ENCODE data around the gene ATP13A1. TPM values are rescaled to one million over a fixed set of nuclear protein-coding genes. Genes with fewer than 3 reads are reported as not detected.
"Not testable (repeated sequence)": the region's sequence is repeated elsewhere in the genome, so short reads cannot be mapped to it uniquely, and the experiment has no call there.

The ATP13A1 gene
- total RNA-seq, 2 donors from 2014 or later, result 46.0 to 77.4 TPM

DNA sequence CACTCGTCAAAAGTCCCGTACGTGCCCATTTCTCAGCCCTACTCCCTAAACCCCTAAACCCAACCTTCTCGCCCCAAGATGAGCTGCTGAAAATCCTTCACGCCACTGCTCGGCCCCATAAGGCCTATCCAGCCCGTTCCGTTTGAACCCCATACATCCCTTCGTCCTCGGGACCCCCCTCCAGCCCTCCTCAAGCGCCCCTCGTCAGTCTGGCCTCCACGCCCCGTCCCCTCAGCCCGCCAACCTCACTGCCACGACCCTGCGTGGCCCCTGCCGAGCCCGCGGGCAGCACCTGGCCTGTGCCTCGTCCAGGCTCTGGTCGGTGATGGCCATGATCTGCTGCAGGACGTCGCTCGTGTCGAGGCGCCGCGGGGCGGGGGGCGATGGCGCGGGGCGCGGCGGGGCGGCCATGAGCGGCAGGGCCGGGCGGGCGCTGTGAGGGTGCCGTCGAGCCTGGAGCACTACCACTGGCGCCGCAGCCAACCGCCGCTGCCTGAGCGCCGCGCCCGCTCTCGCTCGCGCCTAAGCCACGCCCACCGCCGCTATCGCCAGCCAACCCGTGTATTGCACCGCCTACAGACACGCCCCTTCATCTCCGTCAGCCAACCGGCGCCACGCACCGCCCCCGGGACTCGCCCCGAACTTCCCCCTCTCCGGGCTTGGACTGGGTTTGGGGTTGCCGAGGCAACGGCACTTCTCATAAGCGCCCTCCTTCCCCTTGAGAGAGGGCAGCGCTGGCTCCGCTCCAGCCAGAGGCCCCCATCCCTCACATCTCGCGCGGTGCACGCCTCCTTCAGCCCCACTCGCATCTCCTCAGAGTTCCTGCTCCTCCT, 45.0 kb downstream of the ATP13A1 start, which contains the start of gene PBX4:
TSS of gene PBX4 (minus strand) at position 469 of the 833 bp plus-strand sequence. CDS start at position 411, 58 bp downstream.
- no peaks in the 10 kb centered on the region for H3K36me3 ChIP-seq
- H3K27me3 ChIP-seq, result no peaks in the 10 kb centered on the region
- TF ChIP-seq CTCF (IDR thresholded peaks at IDR 0.05), result no peak
- H3K4me3 ChIP-seq, result peak within 1 kb of the TSS; percentile 50
- peak; percentile 97 for DNase-seq
- intact Hi-C loops (cut with DNase I), result no loop called here
- H3K9ac ChIP-seq (ENCODE audit: low read depth in 2 of 2, low read length in 2 of 2), result peak within 1 kb of the TSS; percentile 65 to 78
- no peak within 1 kb of the TSS for H3K27ac ChIP-seq
- no peaks in the 10 kb centered on the region for H3K9me3 ChIP-seq
- peaks cover 3% of the 10 kb centered on the region for H3K4me1 ChIP-seq

DNA sequence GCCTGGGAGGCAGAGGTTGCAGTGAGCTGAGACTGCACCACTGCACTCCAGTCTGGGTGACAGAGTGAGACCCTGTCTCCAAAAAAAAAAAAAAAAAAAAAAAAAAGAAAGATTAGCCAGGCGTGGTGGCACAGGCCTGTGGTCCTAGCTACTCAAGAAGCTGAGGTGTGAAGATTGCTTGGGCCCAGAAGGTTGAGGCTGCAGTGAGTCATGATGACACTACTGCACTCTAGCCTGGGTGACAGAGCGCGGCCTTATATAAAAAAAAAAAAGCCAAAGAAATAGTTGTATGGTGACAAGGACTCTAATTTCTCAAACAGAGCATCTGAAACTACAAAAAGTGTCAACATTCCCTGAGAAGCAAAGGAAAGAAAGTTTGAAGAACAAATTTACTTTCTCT, 48.4 kb downstream of the ATP13A1 start:
- no peaks in the 10 kb centered on the region for H3K9me3 ChIP-seq
- H3K27ac ChIP-seq, result no peak overlapping the region
- no peak for DNase-seq
- H3K27me3 ChIP-seq, result no peaks in the 10 kb centered on the region
- intact Hi-C loops (cut with DNase I), result no loop called here
- no peak overlapping the region for H3K4me3 ChIP-seq
- H3K9ac ChIP-seq (ENCODE audit: low read depth in 2 of 2, low read length in 2 of 2), result no peak overlapping the region
- TF ChIP-seq CTCF (IDR thresholded peaks at IDR 0.05), result no peak
- no peaks in the 10 kb centered on the region for H3K36me3 ChIP-seq
- H3K4me1 ChIP-seq, result peaks cover 3% of the 10 kb centered on the region

DNA sequence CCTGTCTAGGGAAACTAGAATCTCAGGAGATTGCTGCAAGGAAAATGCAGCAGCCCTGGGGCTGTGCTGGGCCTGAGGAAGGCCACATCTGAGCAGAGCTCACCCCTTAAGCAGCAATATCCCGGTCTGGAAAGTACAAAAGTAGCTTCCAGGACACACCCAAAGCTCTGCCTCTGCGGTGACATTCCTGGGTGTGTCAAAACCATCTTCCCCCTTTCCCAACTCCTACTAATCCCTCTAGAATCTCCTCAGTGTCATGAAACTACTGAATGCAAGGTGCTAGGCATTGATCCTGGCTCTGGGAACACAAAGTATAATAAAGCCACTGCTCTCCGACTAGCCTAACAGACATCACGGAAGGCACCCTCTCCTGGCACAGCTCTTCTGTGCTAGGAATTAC, 50.0 kb downstream of the ATP13A1 start:
- Histone ChIP-seq H3K27ac (no peak overlapping the region), H3K9ac (ENCODE audit: low read depth in 2 of 2, low read length in 2 of 2) (no peak overlapping the region), H3K4me3 (no peak overlapping the region), H3K4me1 (peaks cover 3% of the 10 kb centered on the region), H3K9me3 (no peaks in the 10 kb centered on the region), H3K36me3 (no peaks in the 10 kb centered on the region), H3K27me3 (no peaks in the 10 kb centered on the region)
- intact Hi-C loops (cut with DNase I), result no loop called here
- TF ChIP-seq CTCF (IDR thresholded peaks at IDR 0.05), result no peak
- DNase-seq, result no peak

DNA sequence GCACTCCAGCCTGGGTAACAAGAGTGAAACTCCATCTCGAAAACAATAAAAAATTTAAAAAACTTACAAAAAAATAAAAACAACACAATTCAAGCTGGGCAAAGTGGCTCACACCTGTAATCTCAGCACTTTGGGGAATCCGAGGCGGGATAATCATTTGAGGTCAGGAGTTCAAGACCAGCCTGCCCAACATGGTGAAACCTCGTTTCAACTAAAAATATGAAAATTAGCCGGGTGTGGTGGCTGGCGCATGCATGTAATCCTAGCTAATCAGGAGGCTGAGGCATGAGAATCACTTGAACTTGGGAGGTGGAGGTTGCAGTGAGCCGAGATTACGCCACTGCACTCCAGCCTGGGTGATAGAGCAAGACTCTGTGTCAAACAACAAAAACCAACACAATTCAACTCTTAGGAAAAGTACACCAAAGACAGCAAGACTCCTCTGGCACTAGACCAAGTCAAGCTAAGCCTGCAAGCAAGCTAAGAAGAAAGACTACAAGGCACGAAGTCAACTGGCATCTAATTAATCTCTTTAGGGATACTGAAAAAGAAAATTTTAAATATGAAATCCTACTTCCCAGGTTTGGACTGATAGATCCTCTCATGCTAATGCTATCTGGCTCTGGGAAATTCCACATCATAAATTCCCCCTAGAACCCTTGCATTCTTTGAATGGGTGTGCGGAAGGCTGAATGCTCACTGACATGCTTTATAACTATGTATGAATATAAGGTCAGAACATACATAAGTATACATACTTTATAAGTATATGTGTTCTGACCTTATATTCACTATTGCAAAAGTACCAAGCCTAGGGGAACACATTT, 52.9 kb downstream of the ATP13A1 start:
- no peak for DNase-seq
- Histone ChIP-seq H3K9me3 (no peaks in the 10 kb centered on the region), H3K27me3 (no peaks in the 10 kb centered on the region), H3K36me3 (no peaks in the 10 kb centered on the region), H3K9ac (ENCODE audit: low read depth in 2 of 2, low read length in 2 of 2) (no peak overlapping the region), H3K4me3 (no peak overlapping the region), H3K27ac (no peak overlapping the region), H3K4me1 (peaks cover 4% of the 10 kb centered on the region)
- intact Hi-C loops (cut with DNase I), result no loop called here
- no peak for TF ChIP-seq CTCF (IDR thresholded peaks at IDR 0.05)

GRCh38 chr19:19606686-19607085, 56.8 kb downstream of the ATP13A1 start:
- H3K9me3 ChIP-seq; DNase-seq; intact Hi-C loops (cut with DNase I); H3K36me3 ChIP-seq; H3K9ac ChIP-seq (ENCODE audit: low read depth in 2 of 2, low read length in 2 of 2); H3K4me1 ChIP-seq; H3K4me3 ChIP-seq; H3K27me3 ChIP-seq: not testable (repeated sequence)
- peak overlapping the region; percentile 87 for H3K27ac ChIP-seq
